B cell (primary cell): ENCODE measurements around the gene EXOC5. TPM values are rescaled to one million over a fixed set of nuclear protein-coding genes. Genes with fewer than 3 reads are reported as not detected.

Experiments
- ATAC-seq: fragments of 200-7000 bp; cut with Tn5 transposase; one replicate; pipeline ENCODE4 v1.10.0; 2021; ENCODE audit warnings: low read depth, mild to moderate bottlenecking, moderate number of reproducible peaks, moderate library complexity
- CTCF ChIA-PET: fragments of 350-600 bp; sonication (Branson Sonifier 250); formaldehyde crosslinking; loops from one replicate; lab custom pipeline; 2021; ENCODE audit warnings: antibody characterized with exemption, inconsistent platforms; lab: Charles Lee
- POLR2A ChIA-PET: fragments of 350-600 bp; sonication (Branson Sonifier 250); formaldehyde crosslinking; loops from one replicate; lab custom pipeline; 2021; ENCODE audit warnings: antibody characterized with exemption; lab: Charles Lee
- DNase-seq: peaks from one replicate; pipeline ENCODE4 v3.0.0; 2013
- H2AFZ ChIP-seq: 2 replicates; pipeline ENCODE4 v1.6.1; 2012; ENCODE audit warnings: mild to moderate bottlenecking, low read depth, low read length; ENCODE audit not compliant: insufficient read depth, poor library complexity, severe bottlenecking
- H3K27ac ChIP-seq, 2 donors: 1 replicate in 1 of 2; 2 replicates in 1 of 2; pipeline ENCODE4 v1.5.1; 2012 to 2013; ENCODE audit warnings: low read length in 2 of 2, mild to moderate bottlenecking in 2 of 2, moderate library complexity in 1 of 2
- H3K27me3 ChIP-seq, 4 experiments: fragments of 200-600 bp in 1 of 4; sonication (generic) in 1 of 4; replicated peaks in 1 of 4; 1 replicate in 2 of 4; 2 replicates in 2 of 4; pipeline versions ENCODE4 v1.6.1 to v1.7.0; 2013 to 2016; ENCODE audit warnings: low read length in 3 of 4, mild to moderate bottlenecking in 2 of 4, mixed read lengths in 1 of 4, moderate library complexity in 1 of 4; ENCODE audit not compliant: insufficient read depth in 4 of 4, control insufficient read depth in 3 of 4; ENCODE audit errors: control extremely low read depth in 1 of 4
- H3K36me3 ChIP-seq, 2 experiments: replicated peaks in 1 of 2; 1 replicate in 1 of 2; 2 replicates in 1 of 2; pipeline versions ENCODE4 v1.6.1 to v1.7.1; 2013; ENCODE audit warnings: low read length in 1 of 2; ENCODE audit not compliant: insufficient read depth in 2 of 2, control insufficient read depth in 1 of 2; ENCODE audit errors: control extremely low read depth in 1 of 2, extremely low read depth in 1 of 2
- H3K4me1 ChIP-seq, 2 donors: fragments of 200-600 bp in 1 of 2; sonication (generic) in 1 of 2; 1 replicate in 1 of 2; 2 replicates in 1 of 2; pipeline versions ENCODE4 v1.5.1 to v1.6.1; 2013 to 2017; ENCODE audit warnings: low read length in 2 of 2; ENCODE audit not compliant: control insufficient read depth in 2 of 2, insufficient read depth in 2 of 2
- H3K4me2 ChIP-seq: replicated peaks from 2 replicates; pipeline ENCODE3; 2012; ENCODE audit warnings: mild to moderate bottlenecking, low read depth, low read length; ENCODE audit not compliant: poor library complexity, severe bottlenecking
- H3K4me3 ChIP-seq, 5 experiments: fragments of 200-600 bp in 1 of 5; sonication (generic) in 1 of 5; 1 replicate in 3 of 5; 2 replicates in 2 of 5; pipeline versions ENCODE4 v1.5.1 to v1.7.0; 2011 to 2016; ENCODE audit warnings: low read length in 4 of 5, mild to moderate bottlenecking in 4 of 5, low read depth in 2 of 5, control low read depth in 1 of 5, moderate library complexity in 1 of 5; ENCODE audit not compliant: insufficient read depth in 1 of 5; ENCODE audit errors: control extremely low read depth in 1 of 5, extremely low read depth in 1 of 5
- H3K79me2 ChIP-seq: fragments of 200-600 bp; sonication (generic); one replicate; pipeline ENCODE4 v1.6.0; 2016; ENCODE audit warnings: low read length; ENCODE audit not compliant: control insufficient read depth, insufficient read depth
- H3K9ac ChIP-seq: fragments of 200-600 bp; sonication (generic); 2 replicates; pipeline ENCODE4 v1.6.1; 2017; ENCODE audit warnings: mild to moderate bottlenecking, low read length, moderate library complexity
- H3K9me3 ChIP-seq, 3 donors: one replicate each; pipeline versions ENCODE4 v1.6.1 to v1.7.1; 2013; ENCODE audit warnings: low read length in 2 of 3; ENCODE audit not compliant: control insufficient read depth in 2 of 3, insufficient read depth in 1 of 3; ENCODE audit errors: control extremely low read depth in 1 of 3
- H4K20me1 ChIP-seq: 2 replicates; pipeline ENCODE4 v1.6.0; 2012; ENCODE audit warnings: mild to moderate bottlenecking, low read length; ENCODE audit not compliant: insufficient read depth, control insufficient read depth, poor library complexity, severe bottlenecking
- H3K27ac Mint-ChIP-seq: one replicate; pipeline ENCODE4 v1.8.0; 2021; ENCODE audit warnings: mixed read lengths
- H3K27me3 Mint-ChIP-seq: one replicate; pipeline ENCODE4 v1.8.0; 2021; ENCODE audit warnings: mixed read lengths
- H3K4me1 Mint-ChIP-seq: one replicate; pipeline ENCODE4 v1.8.0; 2021; ENCODE audit warnings: mixed read lengths
- H3K4me3 Mint-ChIP-seq: one replicate; pipeline ENCODE4 v1.8.0; 2021; ENCODE audit warnings: mixed read lengths
- H3K9me3 Mint-ChIP-seq: one replicate; pipeline ENCODE4 v1.8.0; 2022; ENCODE audit warnings: mixed read lengths; ENCODE audit not compliant: insufficient read depth
- CTCF ChIP-seq: fragments of 200-600 bp; IDR thresholded peaks from one replicate; pipeline ENCODE4 v1.8.0; 2022; ENCODE audit warnings: antibody characterized with exemption, mild to moderate bottlenecking
- EZH2 ChIP-seq: IDR thresholded peaks from 2 replicates; pipeline ENCODE4 v1.6.1; 2012; ENCODE audit warnings: borderline replicate concordance, low read depth, mild to moderate bottlenecking, moderate library complexity, low read length; ENCODE audit not compliant: insufficient read depth, poor library complexity, severe bottlenecking
- WGBS: methylation state at CpG from one replicate; pipeline ENCODE4 v1.1.5; 2013; ENCODE audit warnings: missing lambda C conversion rate; ENCODE audit not compliant: insufficient coverage; 5-methylcytosine and 5-hydroxymethylcytosine counted together
- intact Hi-C: fragments of 100-400 bp; cut with micrococcal nuclease; formaldehyde crosslinking; loops from one replicate; pipeline ENCODE4 v1.10.0; 2022
- polyA plus RNA-seq: library from polyadenylated mRNA; depleted of rRNA; stranded (reverse); fragments of >200 nt; gene quantifications from 2 replicates; pipeline ENCODE4 v1.2.3, GENCODE V29; 2012
- total RNA-seq, 2 donors: library from RNA; stranded (reverse); fragments of 120-200 nt in 1 of 2; gene quantifications; 1 replicate in 1 of 2; 2 replicates in 1 of 2; pipeline versions ENCODE4 v1.2.3 to v1.2.4, GENCODE V29; 2013 to 2022

Gene EXOC5
- total and polyA plus RNA-seq, 2 donors (not counting 1 experiment from before 2014, with no cell fraction given), result 5.4 to 60.0 TPM

- Histone ChIP-seq H3K4me3 (no peak overlapping the region), H3K27me3 (no peaks in the 10 kb centered on the region), H3K36me3 (peaks cover 0 to 4% of the 10 kb centered on the region in 2 experiments), H3K9ac (no peak overlapping the region), H3K4me2 (no peak overlapping the region), H4K20me1 (peaks cover 53% of the 10 kb centered on the region), H2AFZ (no peak overlapping the region), H3K79me2 (peaks cover 96% of the 10 kb centered on the region), H3K4me1 (peaks cover 10 to 12% of the 10 kb centered on the region in 2 donors), H3K9me3 (no peaks in the 10 kb centered on the region), H3K27ac (peak overlapping the region in 1 of 2 donors; percentile 8)
- ATAC-seq (no peak), DNase-seq (peak; percentile 22)
- ChIA-PET POLR2A (no interaction called here), CTCF (no interaction called here)
- Mint-ChIP-seq H3K4me3 (no peak overlapping the region), H3K27me3 (no peaks in the 10 kb centered on the region), H3K9me3 (no peaks in the 10 kb centered on the region), H3K4me1 (peaks cover 41% of the 10 kb centered on the region), H3K27ac (peak overlapping the region; percentile 85)
- TF ChIP-seq EZH2, result no peak
- TF ChIP-seq CTCF, result no peak
- intact Hi-C loops, result no loop called here
Observed at GRCh38 chr14:57254884-57255283, 13.8 kb downstream of the EXOC5 start.

GRCh38 chr14:57246933-57247657 lies 21.6 kb downstream of the EXOC5 start:
- no peaks in the 10 kb centered on the region for H3K4me1 ChIP-seq
- ATAC-seq, result no peak
- ChIA-PET POLR2A (no interaction called here), CTCF (no interaction called here)
- peaks cover 7% of the 10 kb centered on the region for H3K4me1 Mint-ChIP-seq
- no peak overlapping the region for H3K4me2 ChIP-seq
- TF ChIP-seq CTCF (no peak), EZH2 (no peak)
- H3K27ac Mint-ChIP-seq, result no peak overlapping the region
- no peak overlapping the region for H3K4me3 ChIP-seq
- H3K9me3 Mint-ChIP-seq, result no peaks in the 10 kb centered on the region
- no peak overlapping the region for H3K9ac ChIP-seq
- H3K27me3 ChIP-seq, result no peaks in the 10 kb centered on the region
- H3K9me3 ChIP-seq, result no peaks in the 10 kb centered on the region
- WGBS, result no CpG with 5 or more reads among the region's 2 CpGs
- DNase-seq, result no peak
- H3K36me3 ChIP-seq, result peaks cover 7 to 17% of the 10 kb centered on the region in 2 experiments
- no peaks in the 10 kb centered on the region for H3K27me3 Mint-ChIP-seq
- H3K79me2 ChIP-seq, result peaks cover 31% of the 10 kb centered on the region
- intact Hi-C loops, result no loop called here
- no peak overlapping the region for H3K4me3 Mint-ChIP-seq
- no peak overlapping the region for H2AFZ ChIP-seq
- H3K27ac ChIP-seq, result no peak overlapping the region
- peaks cover 21% of the 10 kb centered on the region for H4K20me1 ChIP-seq
